DMS153 (cell line): ENCODE measurements around the gene FBXW12.
"Not testable (repeated sequence)": the region's sequence is repeated elsewhere in the genome, so short reads cannot be mapped to it uniquely, and the experiment has no call there.

Source experiments
- DNase-seq: peaks from one replicate; lab custom pipeline; 2025; lab: John Stamatoyannopoulos, UW

Gene FBXW12

DNA sequence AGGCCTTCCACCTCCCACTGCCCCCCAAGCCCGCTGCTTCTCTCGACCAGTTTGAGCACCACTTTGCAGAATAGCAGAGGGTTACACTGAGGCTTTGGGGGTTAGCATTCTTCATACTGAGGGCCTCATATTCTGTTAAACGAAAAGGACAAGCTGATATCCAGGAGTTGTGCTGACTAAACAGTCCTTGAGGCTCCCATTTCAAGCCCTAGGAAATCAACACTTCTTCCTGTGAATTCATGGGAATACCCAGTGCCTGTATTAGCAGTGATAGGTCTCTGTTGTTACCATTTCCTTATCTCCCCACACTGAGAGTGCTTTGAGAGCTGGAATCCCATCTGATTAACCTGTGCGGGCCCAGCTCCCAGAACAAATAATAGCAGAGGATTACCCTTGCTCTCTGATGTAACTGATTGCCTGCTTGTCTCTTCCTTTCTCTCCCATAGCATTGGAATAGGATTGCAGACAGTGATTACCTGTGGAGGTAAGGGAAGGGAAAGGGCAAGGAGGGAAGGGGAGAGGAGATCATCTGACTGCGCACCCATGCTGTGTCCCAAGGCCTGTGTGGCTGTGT, 930 bp downstream of the FBXW12 start:
- DNase-seq, result no peak

GRCh38 chr3:48387634-48388033, 15.6 kb downstream of the FBXW12 start:
- DNase-seq, result no peak

GRCh38 chr3:48388966-48389365, 16.9 kb downstream of the FBXW12 start:
- DNase-seq, result no peak

DNA sequence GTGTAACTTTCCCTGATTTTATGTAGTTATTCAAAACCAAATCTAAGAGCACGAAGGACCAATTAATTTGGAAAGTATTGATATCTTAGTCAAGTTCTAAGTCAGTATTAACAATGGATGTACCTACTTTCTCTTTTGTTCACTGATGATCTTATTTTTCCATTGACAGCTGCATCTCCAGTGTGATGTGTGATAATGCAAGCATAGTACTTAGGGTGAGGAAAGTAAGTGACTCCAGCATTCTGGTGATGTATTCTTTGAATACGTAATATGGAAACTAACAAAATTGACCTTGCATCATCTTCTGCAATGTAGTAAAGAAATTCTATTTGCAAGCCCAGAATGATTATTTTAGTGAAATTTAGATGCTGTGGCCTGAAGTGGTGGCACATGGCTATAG, 22.4 kb downstream of the FBXW12 start:
- no peak for DNase-seq

- no peak for DNase-seq
Measured at GRCh38 chr3:48395714-48396113, 23.7 kb downstream of the FBXW12 start.

DNA sequence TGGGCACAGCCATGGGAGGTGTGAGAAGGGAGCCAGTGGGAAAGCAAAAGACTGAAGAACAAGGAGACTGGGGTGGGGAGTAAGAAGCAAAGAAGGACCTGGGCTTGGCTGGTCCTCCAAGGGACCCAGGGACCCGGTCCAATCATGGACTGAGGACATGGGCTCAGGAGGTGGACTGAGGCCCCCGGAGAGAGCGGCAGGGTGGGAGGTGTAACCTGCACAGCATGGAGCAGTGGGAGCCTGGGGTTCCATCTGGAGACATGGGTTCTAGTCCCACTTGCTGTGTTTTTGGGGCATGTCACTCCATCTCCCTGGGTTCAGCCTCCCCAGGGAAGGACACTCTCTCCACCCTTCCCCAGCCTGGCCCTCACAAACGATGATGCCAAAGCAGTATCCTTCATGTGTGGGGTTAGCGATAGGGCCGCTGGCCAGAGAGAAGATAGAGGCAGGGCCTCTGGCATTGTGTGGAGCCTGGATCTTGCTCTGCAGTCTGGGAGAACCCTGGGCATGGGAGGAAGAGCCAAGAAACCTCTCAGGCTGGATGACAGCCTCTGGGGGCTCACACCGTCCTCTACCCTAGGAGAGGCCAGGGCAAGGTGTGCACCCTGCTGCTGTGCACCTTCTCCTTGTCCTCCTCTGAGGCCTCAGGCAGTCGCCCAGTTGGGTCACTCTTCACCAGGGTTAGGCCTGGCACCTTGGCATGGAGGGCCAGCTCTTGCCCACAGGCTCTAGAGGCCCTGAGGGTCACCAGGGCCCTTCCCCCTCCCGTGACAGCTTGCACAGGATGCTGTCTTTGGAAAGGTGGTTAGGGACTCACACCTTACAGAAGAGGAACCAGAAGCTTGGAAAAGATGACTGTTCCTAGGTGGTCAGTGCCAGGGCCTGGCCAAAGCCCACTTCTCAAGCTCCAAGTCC, 26.0 kb downstream of the FBXW12 start:
- no peak for DNase-seq

DNA sequence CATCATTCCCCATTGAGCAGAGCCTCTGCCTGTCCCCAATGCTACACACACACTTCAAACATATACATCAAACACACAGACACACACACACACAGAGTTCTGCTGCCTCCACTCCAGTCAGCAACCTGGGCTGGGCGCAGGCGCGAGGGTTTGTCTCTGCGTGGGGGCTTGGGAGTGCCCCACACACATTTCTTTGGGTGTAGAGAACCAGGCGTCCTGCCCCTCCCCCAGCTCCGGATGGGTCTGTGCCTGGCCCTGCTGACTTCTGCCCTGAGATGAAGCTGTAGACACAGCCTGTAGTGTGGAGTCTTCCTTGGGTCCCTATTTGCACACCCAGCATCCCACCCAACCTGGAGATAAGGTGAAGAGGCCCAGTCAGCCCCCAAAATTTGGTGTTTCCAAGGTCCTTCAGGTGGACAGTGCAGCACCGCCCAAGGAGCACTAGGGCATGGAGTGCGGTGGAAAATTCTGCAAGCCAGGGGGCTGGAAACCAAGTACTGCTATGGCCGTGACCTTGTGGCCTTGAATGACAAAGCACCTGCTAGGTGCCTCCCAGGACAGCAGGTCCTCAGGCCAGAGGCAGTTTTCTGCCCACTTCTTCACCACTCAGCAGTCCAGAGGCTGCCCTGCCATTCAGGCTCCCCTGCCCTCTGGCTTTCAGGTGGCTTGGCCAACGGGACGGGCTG, 26.8 kb downstream of the FBXW12 start:
- DNase-seq, result no peak

- DNase-seq, result no peak
Measured at GRCh38 chr3:48399387-48400172, 27.6 kb downstream of the FBXW12 start.

DNA sequence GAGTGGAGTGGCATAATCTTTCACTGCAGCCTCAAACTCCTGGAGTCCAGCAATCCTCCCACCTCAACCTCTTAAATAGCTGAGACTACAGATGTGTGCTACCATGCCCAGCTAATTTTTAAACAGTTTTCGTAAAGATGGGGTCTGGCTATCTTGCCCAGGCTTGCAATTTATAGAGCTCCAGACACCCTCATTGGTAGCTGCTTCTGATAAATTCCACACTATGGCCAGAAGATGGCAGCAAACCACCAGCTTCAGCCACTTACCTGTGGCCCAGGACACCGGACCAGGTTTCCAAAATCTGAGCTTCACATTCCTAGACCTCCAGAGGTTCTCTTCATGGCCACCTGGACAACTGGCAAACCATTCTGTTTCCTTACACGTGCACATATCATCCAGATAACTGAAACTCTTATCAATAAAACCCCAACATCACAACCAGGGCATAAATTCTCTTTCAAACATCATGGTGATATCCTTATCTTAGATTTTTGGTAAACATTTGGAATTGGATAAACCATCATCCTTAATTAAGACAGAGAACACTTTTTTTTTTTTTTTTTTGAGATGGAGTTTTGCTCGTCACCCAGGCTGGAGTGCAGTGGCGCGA, 28.9 kb downstream of the FBXW12 start:
- peak; percentile 1 for DNase-seq

DNA sequence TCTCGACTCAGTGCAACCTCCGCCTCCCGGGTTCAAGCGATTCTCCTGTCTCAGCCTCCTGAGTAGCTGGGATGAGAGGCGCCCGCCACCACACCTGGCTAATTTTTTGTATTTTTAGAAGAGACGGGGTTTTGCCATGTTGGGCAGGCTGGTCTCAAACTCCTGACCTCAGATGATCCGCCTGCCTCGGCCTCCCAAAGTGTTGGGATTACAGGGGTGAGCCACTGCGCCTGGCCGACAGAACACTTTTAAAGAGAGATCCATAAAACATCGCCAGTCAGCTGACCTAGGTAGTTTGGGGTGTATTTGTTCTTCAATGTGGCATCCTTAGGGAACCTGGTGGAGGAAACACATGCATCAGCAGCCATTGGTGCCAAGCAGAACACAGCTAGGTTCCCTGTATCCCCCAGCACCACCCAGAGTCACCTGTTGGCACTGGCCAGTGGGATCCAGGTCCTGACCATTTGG, 29.4 kb downstream of the FBXW12 start:
- DNase-seq, result not testable (repeated sequence)

DNA sequence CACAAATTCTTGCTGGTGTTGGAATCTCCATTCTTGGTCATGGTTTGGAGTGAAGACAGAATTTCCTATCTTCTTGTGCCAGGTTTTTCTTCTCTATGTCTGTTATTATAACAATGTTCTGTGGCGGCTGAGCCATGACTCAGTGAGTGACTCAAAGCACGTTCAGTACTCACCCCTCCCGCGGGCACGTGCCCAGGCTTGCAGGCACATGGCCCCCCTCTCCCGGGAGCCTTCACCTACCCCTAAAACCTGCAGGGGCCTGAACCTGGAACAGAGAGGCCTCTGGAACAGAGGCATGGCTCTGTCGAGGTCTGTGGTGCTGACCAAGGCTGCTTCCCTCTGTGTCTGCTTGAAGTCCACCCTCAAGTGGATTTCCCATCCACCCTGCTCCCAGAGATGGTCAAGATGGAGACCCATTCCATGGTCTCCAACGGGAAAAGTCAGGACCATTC, 30.3 kb downstream of the FBXW12 start:
- DNase-seq, result no peak

GRCh38 chr3:48402907-48403306, 30.9 kb downstream of the FBXW12 start:
- DNase-seq, result no peak

GRCh38 chr3:48403533-48404439, 31.8 kb downstream of the FBXW12 start:
- no peak for DNase-seq

DNA sequence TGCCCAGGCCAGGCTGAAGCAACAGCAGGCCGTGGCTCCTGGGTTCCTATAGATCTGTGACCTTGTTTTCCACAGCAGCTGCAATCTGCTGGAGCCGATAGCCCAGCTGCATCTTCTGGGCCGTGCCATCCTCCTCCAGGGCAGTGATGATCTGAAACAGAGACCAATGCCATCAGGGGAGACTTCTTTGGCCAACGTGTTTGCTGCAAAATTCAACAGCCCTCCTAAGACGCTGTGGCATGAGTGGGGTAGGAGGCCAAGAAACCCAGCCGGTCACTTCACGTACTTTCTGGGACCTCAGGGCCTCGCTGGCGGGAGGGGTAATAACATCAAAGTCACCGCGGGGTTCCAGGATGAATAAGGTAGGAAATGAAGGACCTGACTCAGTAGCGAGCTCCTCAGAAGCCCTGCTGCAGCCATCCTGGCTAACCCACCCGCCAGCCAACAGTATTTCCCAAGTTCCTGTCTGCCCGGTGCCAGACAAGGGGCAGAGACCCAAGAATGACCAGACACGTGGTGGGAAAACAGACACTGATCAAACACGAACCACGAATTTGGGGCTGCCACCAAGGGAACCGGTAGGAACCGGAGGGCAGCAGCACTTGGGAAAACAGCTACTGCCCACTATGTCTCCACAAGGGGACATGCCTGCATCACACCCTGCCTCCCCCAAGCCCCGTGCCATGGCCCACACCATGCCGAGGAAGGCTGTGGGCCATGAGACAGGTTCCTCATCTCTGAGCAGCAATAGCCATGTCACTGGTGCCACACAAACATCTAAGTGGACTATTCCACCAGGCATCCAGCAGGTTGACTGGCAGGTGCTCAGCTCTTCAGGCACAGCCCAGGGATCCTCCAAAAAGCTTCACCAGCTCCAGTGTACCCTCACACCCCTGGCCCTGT, 32.7 kb downstream of the FBXW12 start:
- no peak for DNase-seq

DNA sequence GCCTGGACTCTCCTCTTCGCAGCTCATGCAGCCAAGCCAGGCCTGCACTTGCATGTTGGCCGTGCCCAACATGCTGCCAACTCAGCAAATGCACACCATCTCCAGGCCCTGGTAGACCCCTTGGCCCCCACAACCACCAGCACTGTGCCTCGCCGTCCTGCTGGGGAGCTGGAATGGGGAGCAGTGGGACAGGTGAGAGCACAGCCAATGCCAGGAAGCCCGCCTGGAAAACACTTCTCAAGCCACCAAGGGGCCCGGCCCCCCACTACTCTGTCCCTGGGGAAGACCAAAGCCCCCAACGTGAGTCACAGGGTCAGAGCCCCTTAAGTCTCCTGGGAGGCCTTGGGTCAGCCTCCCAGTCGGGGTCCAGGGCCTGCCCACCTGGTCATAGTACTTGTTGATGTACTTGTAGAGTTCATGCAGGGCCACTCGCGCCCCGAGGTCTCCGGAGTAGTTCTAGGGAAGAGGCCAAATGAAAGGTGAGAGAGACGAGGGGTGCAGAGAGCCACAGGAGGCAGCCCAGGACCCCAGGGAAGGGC, 33.4 kb downstream of the FBXW12 start:
- DNase-seq, result no peak

- no peak for DNase-seq
Measured at GRCh38 chr3:48405971-48406370, 34.0 kb downstream of the FBXW12 start.

GRCh38 chr3:48406443-48407431, 34.7 kb downstream of the FBXW12 start:
- no peak for DNase-seq

DNA sequence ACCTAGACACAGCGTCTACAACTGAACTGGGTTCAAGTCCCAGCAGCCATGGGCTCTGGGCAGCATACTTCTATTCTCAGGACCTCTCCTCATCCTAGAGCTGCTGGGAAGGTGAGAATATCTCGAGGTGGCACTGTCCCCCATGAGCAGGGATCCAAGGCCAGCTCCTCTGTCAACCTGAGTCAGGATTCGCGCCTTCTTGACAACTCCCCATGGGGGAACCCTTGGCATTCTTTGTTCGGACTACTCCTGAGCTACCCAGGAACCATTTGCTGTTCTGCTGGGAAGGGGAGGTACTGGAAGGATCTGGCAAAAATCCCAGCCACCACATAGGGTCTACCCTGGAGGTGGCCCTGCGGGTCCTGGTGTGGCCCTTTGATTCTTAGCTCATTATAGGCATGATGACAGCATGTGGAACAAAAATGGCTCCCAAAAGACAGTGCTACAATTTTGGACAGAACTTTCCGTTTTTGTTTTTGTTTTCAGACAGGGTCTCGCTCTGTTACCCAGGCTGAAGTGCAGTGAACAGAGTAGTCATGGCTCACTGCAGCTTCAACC, 35.6 kb downstream of the FBXW12 start:
- DNase-seq, result no peak
